Osteocyte (in vitro differentiated cells): ENCODE measurements around the gene DOCK2. TPM values are rescaled to one million over a fixed set of nuclear protein-coding genes. Genes with fewer than 3 reads are reported as not detected.

Experiments used
- DNase-seq: peaks from one replicate; pipeline ENCODE4 v3.0.0; 2021; ENCODE audit warnings: mixed read lengths; ENCODE audit not compliant: unreplicated experiment; ENCODE audit errors: extremely low spot score
- H3K27ac Mint-ChIP-seq: one replicate; pipeline ENCODE4 v1.8.0; 2021; ENCODE audit warnings: mild to moderate bottlenecking, mixed read lengths; ENCODE audit not compliant: unreplicated experiment
- H3K27me3 Mint-ChIP-seq: one replicate; pipeline ENCODE4 v1.8.0; 2021; ENCODE audit warnings: mixed read lengths; ENCODE audit not compliant: unreplicated experiment
- H3K36me3 Mint-ChIP-seq: one replicate; pipeline ENCODE4 v1.8.0; 2021; ENCODE audit warnings: mixed read lengths; ENCODE audit not compliant: unreplicated experiment
- H3K4me1 Mint-ChIP-seq: one replicate; pipeline ENCODE4 v1.8.0; 2021; ENCODE audit warnings: mixed read lengths; ENCODE audit not compliant: unreplicated experiment
- H3K4me3 Mint-ChIP-seq: one replicate; pipeline ENCODE4 v1.8.0; 2021; ENCODE audit warnings: mild to moderate bottlenecking, moderate library complexity, mixed read lengths; ENCODE audit not compliant: unreplicated experiment
- H3K9me3 Mint-ChIP-seq: one replicate; pipeline ENCODE4 v1.8.0; 2021; ENCODE audit warnings: mixed read lengths; ENCODE audit not compliant: unreplicated experiment
- CTCF ChIP-seq: fragments of 200-600 bp; sonication (generic); IDR thresholded peaks from 2 replicates; pipeline ENCODE4 v1.5.0; 2021; ENCODE audit warnings: antibody characterized with exemption, mild to moderate bottlenecking, moderate library complexity
- total RNA-seq: library from RNA; stranded (reverse); gene quantifications from 2 replicates; pipeline ENCODE4 v1.2.1, GENCODE V29; 2021

Gene DOCK2
- total RNA-seq, 1 donor from 2014 or later, result 11.6 TPM

- H3K36me3 Mint-ChIP-seq, result no peaks in the 10 kb centered on the region
- no peak overlapping the region for H3K4me3 Mint-ChIP-seq
- DNase-seq, result no peak
- peaks cover 4% of the 10 kb centered on the region for H3K4me1 Mint-ChIP-seq
- TF ChIP-seq CTCF, result no peak
- H3K27me3 Mint-ChIP-seq, result no peaks in the 10 kb centered on the region
- H3K27ac Mint-ChIP-seq, result no peak overlapping the region
- H3K9me3 Mint-ChIP-seq, result no peaks in the 10 kb centered on the region
Observed at GRCh38 chr5:169781420-169782345, 144.6 kb downstream of the DOCK2 start.

GRCh38 chr5:169785771-169786618 is 148.9 kb downstream of the DOCK2 start:
- H3K27ac Mint-ChIP-seq, result no peak overlapping the region
- no peak for DNase-seq
- peaks cover 10% of the 10 kb centered on the region for H3K4me1 Mint-ChIP-seq
- H3K9me3 Mint-ChIP-seq, result no peaks in the 10 kb centered on the region
- H3K36me3 Mint-ChIP-seq, result no peaks in the 10 kb centered on the region
- no peaks in the 10 kb centered on the region for H3K27me3 Mint-ChIP-seq
- H3K4me3 Mint-ChIP-seq, result no peak overlapping the region
- TF ChIP-seq CTCF, result no peak

GRCh38 chr5:169788168-169788567 is 151.1 kb downstream of the DOCK2 start:
- H3K36me3 Mint-ChIP-seq, result no peaks in the 10 kb centered on the region
- H3K9me3 Mint-ChIP-seq, result no peaks in the 10 kb centered on the region
- no peak for TF ChIP-seq CTCF
- no peak overlapping the region for H3K27ac Mint-ChIP-seq
- DNase-seq, result no peak
- H3K4me1 Mint-ChIP-seq, result peaks cover 10% of the 10 kb centered on the region
- no peak overlapping the region for H3K4me3 Mint-ChIP-seq
- H3K27me3 Mint-ChIP-seq, result no peaks in the 10 kb centered on the region

GRCh38 chr5:169789417-169789940 is 152.4 kb downstream of the DOCK2 start:
- Mint-ChIP-seq H3K27ac (no peak overlapping the region), H3K4me3 (no peak overlapping the region), H3K9me3 (no peaks in the 10 kb centered on the region), H3K36me3 (no peaks in the 10 kb centered on the region), H3K27me3 (no peaks in the 10 kb centered on the region), H3K4me1 (peaks cover 10% of the 10 kb centered on the region)
- DNase-seq, result no peak
- TF ChIP-seq CTCF, result no peak
